ENCODE measurements around the gene EPHB1.

The EPHB1 gene

DNA sequence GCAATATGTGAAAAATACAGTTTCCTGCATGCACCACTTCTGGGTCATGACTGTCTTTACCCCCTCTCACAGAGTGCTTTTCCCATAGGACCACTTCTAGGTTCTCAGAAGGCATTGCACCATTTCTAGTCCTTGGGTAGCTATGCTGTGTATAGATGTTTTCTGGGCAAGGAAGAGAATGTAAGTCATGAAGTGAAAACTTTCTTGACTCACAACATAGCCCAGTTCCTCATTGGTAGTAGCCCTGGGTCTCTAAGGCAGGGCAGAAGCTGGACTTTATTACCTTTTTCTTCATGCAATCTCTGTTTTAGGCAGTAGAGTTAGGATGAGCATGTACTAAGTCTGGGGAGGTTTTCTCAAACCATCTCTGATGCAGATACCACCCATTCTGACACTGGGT lies 203.1 kb downstream of the EPHB1 start:
- TF ChIP-seq, protein P1, sequence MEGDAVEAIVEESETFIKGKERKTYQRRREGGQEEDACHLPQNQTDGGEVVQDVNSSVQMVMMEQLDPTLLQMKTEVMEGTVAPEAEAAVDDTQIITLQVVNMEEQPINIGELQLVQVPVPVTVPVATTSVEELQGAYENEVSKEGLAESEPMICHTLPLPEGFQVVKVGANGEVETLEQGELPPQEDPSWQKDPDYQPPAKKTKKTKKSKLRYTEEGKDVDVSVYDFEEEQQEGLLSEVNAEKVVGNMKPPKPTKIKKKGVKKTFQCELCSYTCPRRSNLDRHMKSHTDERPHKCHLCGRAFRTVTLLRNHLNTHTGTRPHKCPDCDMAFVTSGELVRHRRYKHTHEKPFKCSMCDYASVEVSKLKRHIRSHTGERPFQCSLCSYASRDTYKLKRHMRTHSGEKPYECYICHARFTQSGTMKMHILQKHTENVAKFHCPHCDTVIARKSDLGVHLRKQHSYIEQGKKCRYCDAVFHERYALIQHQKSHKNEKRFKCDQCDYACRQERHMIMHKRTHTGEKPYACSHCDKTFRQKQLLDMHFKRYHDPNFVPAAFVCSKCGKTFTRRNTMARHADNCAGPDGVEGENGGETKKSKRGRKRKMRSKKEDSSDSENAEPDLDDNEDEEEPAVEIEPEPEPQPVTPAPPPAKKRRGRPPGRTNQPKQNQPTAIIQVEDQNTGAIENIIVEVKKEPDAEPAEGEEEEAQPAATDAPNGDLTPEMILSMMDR (IDR thresholded peaks at IDR 0.05), result no peak

DNA sequence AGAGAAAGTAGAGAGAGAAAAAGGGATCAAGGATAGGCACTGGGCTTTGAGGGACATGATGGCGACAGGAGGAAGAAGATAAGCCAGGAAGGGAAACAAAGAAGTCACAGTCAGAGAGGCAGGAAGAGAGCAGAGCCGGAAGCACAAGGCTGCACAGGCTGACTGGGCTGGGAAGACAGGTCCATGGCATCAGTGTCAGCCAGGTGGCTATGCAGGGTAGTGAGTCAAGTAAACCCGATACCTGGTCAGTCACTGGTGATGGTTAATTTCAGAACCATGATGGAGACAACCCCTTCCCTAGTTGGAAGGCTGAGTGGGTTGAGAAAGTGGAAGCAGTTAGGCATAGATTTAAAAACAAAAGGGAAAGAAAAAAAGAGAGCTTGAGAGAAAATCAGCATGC lies 203.8 kb downstream of the EPHB1 start:
- TF ChIP-seq, protein P1 (IDR thresholded peaks at IDR 0.05), result no peak

DNA sequence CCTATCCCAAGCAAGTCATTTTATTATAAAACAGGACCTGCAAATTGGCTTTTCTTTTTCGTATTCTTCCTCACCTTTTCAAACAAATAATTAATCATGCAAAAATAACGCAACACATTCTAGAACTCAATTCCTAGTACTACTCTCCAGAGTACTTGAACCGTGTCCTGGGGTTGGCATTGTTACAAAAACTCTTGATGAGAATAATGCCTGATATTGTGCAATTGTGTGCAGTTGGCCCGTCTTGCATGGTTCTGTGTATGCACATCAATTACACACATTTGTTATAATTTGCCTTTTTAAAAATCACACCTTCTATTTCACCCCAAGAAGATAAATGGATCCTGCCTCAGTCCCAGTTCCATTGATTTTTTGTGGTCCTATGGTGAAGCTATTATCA lies 205.4 kb downstream of the EPHB1 start:
- TF ChIP-seq, protein P1 (IDR thresholded peaks at IDR 0.05), result no peak

DNA sequence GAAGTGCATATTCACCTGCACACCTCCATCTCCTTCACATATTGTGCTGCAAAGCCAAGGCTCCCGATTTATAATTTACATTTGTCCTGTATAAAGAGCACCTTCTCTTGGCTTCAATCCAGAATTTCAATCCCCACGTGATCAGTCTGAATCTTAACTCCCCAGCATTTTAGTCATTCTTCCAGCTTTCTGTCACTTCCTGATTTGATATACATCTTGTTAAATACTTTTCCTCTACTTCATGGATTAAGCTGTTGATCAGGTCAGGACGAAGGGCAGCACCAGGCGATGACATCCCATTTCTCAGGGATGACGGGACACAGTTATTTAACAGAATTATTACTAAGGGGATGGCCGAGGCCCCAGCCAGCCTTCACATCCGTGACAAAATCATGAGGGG lies 212.5 kb downstream of the EPHB1 start:
- TF ChIP-seq, protein P1 (IDR thresholded peaks at IDR 0.05), result no peak

DNA sequence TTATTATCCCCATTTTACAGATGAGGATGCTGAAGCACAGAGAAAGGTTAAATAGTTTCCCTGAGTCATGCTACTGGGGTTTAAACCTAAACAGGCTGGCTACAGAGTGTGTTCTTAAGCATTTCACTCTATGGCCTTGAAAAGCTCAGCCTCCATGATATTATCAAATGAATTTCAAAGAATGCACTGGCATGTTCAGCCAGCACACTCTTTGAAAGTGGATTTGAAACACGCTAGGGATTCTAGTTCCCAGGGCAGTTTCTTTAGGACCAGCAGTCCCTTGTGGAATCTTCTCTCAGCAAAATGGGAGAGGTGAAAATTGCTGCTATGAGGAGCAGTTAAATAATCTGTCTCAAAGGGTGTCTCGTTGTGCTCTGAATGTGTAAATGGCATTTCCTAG lies 213.3 kb downstream of the EPHB1 start:
- TF ChIP-seq, protein P1 (IDR thresholded peaks at IDR 0.05), result no peak

DNA sequence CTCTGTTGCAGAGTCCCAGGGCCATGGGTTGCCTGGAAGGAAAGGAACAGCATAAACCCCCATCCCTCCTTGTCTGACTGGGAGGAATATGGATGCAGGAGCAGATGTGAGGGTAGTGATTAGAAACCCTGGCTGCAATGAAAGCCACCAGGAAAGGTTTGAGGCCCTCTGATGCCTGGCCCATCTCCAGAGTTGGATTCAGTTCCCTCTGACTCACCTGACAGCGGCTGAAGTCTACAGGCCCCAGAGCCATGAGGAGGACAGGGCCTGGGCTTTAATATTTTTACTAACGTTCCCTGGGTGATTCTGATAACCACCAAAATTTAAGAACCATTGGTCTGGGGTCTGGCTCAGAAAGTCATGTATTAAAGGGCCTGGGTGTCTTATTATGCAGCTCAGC lies 214.0 kb downstream of the EPHB1 start:
- TF ChIP-seq, protein P1 (IDR thresholded peaks at IDR 0.05), result no peak

DNA sequence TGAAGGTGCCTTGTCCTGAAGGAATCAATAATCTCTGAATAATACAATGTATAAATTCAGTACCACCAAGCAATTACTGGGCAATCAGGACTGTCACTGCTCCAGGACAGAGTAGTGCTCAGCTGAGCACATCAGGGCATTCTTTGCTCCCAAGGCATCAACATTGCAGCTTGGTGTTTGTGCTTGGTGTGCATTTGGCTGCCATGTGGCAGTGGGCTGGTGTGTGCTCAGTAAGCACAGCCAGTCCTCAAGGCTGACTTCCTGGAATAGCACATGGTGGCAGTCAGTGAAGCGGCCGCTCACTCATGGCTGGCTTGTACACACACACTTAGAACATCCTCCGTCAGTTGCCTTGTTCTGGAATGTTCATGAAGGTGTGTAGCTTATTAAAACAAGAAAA lies 217.0 kb downstream of the EPHB1 start:
- TF ChIP-seq, protein P1 (IDR thresholded peaks at IDR 0.05), result no peak

DNA sequence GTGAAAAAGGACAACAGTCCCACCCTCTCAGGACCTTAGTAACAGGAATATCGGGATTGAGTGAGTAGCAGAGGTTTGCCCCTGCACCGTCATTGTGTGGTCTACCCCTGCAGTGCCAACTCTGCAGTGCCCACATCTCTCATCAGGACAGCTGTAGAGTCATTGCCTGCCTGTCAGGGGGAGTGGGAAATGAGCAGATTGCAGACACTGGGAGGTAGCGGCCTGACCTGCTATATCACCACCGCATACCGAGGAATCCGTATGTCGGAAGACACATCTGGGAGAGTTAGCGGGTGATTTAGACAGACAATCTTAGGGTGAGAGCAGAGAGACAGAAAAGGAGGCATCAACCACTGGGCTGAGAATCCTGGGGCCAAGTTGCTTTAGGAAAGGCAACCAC lies 218.1 kb downstream of the EPHB1 start:
- TF ChIP-seq, protein P1 (IDR thresholded peaks at IDR 0.05), result no peak
